Measurements from ENCODE around the gene TPM1. TPM values are rescaled to one million over a fixed set of nuclear protein-coding genes. Genes with fewer than 3 reads are reported as not detected.

The TPM1 gene
- total RNA-seq, 1 experiment from 2014 or later = 748 TPM

- Histone ChIP-seq H2BK5ac (ENCODE audit: insufficient read length, low read length) (no peak overlapping the region), H3K23me2 (ENCODE audit: insufficient read length, low read depth, low read length, poor library complexity, severe bottlenecking) (peaks cover 7% of the 10 kb centered on the region), H3K14ac (ENCODE audit: insufficient read depth, low read length) (no peak overlapping the region), H2BK120ac (ENCODE audit: low read depth, low read length, poor library complexity, severe bottlenecking) (no peak overlapping the region), H3K9me3 (ENCODE audit: control insufficient read depth, low read depth, low read length) (no peaks in the 10 kb centered on the region), H3K79me2 (ENCODE audit: insufficient read depth, low read length) (peaks cover 6% of the 10 kb centered on the region; the same call in 1 of the 2 replicates), H4K91ac (ENCODE audit: insufficient read length, low read depth, low read length) (no peak overlapping the region), H3K4ac (ENCODE audit: low read depth, low read length) (no peak overlapping the region), H3K18ac (ENCODE audit: insufficient read length, low read depth, low read length) (no peak overlapping the region), H3K23ac (ENCODE audit: insufficient read length, low read depth, low read length) (no peak overlapping the region), H2AK5ac (ENCODE audit: insufficient read length, low read length) (no peak overlapping the region), H2BK20ac (ENCODE audit: low read depth, low read length, poor library complexity, severe bottlenecking) (no peak overlapping the region), H2AFZ (ENCODE audit: low read length) (no peak overlapping the region), H3K27me3 (ENCODE audit: insufficient read depth, low read length) (no peaks in the 10 kb centered on the region), H2BK12ac (ENCODE audit: insufficient read length, low read depth, low read length) (no peak overlapping the region), H3K9ac (ENCODE audit: extremely low read depth, insufficient read length, low read length) (no peak overlapping the region), H4K20me1 (ENCODE audit: control insufficient read depth, insufficient read depth, insufficient read length) (no peaks in the 10 kb centered on the region), H3K79me1 (ENCODE audit: insufficient read depth, low read depth, low read length, poor library complexity, severe bottlenecking) (no peaks in the 10 kb centered on the region), H3T11ph (ENCODE audit: low read length) (no peak overlapping the region), H3K4me2 (ENCODE audit: insufficient read depth, insufficient read length, low read length) (no peak overlapping the region), H3K27ac (ENCODE audit: insufficient read length, low read depth, low read length) (no peak overlapping the region), H3K56ac (ENCODE audit: insufficient read length, low read depth, low read length) (no peak overlapping the region), H2BK15ac (ENCODE audit: low read depth, low read length) (no peak overlapping the region), H4K5ac (ENCODE audit: insufficient read length, low read depth, low read length) (no peak overlapping the region), H4K8ac (replicated peaks; ENCODE audit: insufficient read length, low read depth, low read length) (no peak overlapping the region), H3K4me1 (ENCODE audit: insufficient read depth, low read length) (no peaks in the 10 kb centered on the region; the same call in 1 of the 2 replicates)
- TF ChIP-seq, protein P1, sequence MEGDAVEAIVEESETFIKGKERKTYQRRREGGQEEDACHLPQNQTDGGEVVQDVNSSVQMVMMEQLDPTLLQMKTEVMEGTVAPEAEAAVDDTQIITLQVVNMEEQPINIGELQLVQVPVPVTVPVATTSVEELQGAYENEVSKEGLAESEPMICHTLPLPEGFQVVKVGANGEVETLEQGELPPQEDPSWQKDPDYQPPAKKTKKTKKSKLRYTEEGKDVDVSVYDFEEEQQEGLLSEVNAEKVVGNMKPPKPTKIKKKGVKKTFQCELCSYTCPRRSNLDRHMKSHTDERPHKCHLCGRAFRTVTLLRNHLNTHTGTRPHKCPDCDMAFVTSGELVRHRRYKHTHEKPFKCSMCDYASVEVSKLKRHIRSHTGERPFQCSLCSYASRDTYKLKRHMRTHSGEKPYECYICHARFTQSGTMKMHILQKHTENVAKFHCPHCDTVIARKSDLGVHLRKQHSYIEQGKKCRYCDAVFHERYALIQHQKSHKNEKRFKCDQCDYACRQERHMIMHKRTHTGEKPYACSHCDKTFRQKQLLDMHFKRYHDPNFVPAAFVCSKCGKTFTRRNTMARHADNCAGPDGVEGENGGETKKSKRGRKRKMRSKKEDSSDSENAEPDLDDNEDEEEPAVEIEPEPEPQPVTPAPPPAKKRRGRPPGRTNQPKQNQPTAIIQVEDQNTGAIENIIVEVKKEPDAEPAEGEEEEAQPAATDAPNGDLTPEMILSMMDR (conservative IDR thresholded peaks at IDR 0.05) = no peak
- DNase-seq = no peak
- no CpG with 5 or more reads among the region's 7 CpGs for WGBS (ENCODE audit: extremely low coverage, insufficient read length, low lambda C conversion rate)
- Mint-ChIP-seq H3K4me3 (no peak overlapping the region; a peak in 1 of 5 replicates), H3K27me3 (ENCODE audit: low read depth) (0 out of 2 replicates have a peak, but pooled peaks cover 1% of the 10 kb centered on the region), H3K27ac (peak overlapping the region; percentile 12 to 90 (median 82); a peak in 5 of 7 replicates), H3K9me3 (no peaks in the 10 kb centered on the region), H3K4me1 (peaks cover 50 to 55% of the 10 kb centered on the region in 2 experiments), H3K36me3 (ENCODE audit: insufficient read depth in 1 of 3, low read depth in 3 of 3) (peaks cover 22 to 93% (median 84%) of the 10 kb centered on the region in 3 experiments)
Observed at GRCh38 chr15:63052961-63053698, 10.6 kb downstream of the TPM1 start.

Measured in H9 (cell line).